GM23338 (cell line): ENCODE measurements around the gene CELSR1.

ENCODE experiments used
- EZH2 ChIP-seq: fragments of 200-600 bp; sonication (generic); IDR thresholded peaks from one replicate; pipeline ENCODE4 v1.8.0; 2017; ENCODE audit warnings: antibody characterized with exemption, mild to moderate bottlenecking, low read depth; ENCODE audit not compliant: unreplicated experiment
- EZH2phosphoT487 ChIP-seq: fragments of 200-600 bp; sonication (generic); IDR thresholded peaks from one replicate; pipeline ENCODE4 v1.8.1; 2018; ENCODE audit warnings: antibody characterized with exemption; ENCODE audit not compliant: unreplicated experiment
- POLR2AphosphoS5 ChIP-seq: IDR thresholded peaks from 2 replicates; pipeline ENCODE4 v1.6.1; 2016; ENCODE audit warnings: antibody characterized with exemption, low read depth
- STAT1 ChIP-seq: IDR thresholded peaks from one replicate; pipeline ENCODE4 v1.6.1; 2016; ENCODE audit warnings: antibody characterized with exemption; ENCODE audit not compliant: unreplicated experiment
- ZNF114 ChIP-seq: fragments of 250-450 bp; sonication (Bioruptor Pico); IDR thresholded peaks from 2 replicates; pipeline ENCODE4 v1.5.0; 2020; ENCODE audit warnings: mild to moderate bottlenecking, moderate library complexity
- ZNF331 ChIP-seq: fragments of 250-450 bp; sonication (Bioruptor Pico); IDR thresholded peaks from 2 replicates; pipeline ENCODE4 v1.5.0; 2020; ENCODE audit warnings: low read depth, mild to moderate bottlenecking, moderate library complexity
- TF ChIP-seq, protein P1 (sequence below): IDR thresholded peaks from 2 replicates; pipeline ENCODE4 v1.6.1; 2016; ENCODE audit warnings: antibody characterized with exemption
- TF ChIP-seq, protein P2 (sequence below), 2 experiments: fragments of 200-600 bp in 1 of 2; sonication (generic) in 1 of 2; conservative IDR thresholded peaks; 2 replicates each; pipeline versions ENCODE4 v1.5.1 to v1.6.1; 2016 to 2017; ENCODE audit warnings: antibody characterized with exemption in 2 of 2, low read depth in 2 of 2, mild to moderate bottlenecking in 2 of 2, moderate library complexity in 1 of 2
- TF ChIP-seq, protein P3 (sequence below): IDR thresholded peaks from one replicate; pipeline ENCODE4 v1.6.1; 2018; ENCODE audit warnings: antibody characterized with exemption; ENCODE audit not compliant: unreplicated experiment

DNA sequence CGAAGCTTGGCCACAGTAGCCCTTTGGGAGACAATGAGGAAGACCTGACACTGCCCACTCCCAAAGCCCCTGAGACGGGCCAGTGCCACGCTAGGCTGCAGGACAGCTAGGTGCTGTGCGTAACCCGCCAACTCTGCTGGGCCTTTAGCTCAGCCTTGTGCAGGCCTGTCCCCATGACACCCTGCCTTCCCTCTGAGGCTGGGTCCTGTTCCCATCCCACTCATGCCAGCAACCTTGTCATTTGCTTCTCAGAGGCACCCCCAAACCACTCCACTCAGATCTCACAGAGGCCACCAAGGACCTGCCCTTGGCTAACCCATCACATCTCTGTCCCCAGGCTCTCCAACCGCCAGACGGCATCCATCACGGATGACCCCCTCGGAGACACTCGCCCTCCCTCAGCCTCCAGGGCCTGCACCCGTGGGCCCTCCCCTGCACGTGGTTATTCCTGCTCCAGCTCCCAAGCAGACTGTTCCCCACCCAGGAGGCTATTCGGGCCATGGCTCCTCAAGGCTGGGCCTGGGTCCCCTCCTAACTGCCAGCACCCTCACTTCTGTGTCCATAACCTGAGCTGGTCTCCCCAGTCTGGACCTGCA is 11.1 kb downstream of the CELSR1 start:
- TF ChIP-seq EZH2 (no peak), POLR2AphosphoS5 (no peak), STAT1 (no peak), EZH2phosphoT487 (no peak), ZNF331 (CRISPR knock-in tag) (no peak), ZNF114 (CRISPR knock-in tag) (no peak)
- TF ChIP-seq, protein P1, sequence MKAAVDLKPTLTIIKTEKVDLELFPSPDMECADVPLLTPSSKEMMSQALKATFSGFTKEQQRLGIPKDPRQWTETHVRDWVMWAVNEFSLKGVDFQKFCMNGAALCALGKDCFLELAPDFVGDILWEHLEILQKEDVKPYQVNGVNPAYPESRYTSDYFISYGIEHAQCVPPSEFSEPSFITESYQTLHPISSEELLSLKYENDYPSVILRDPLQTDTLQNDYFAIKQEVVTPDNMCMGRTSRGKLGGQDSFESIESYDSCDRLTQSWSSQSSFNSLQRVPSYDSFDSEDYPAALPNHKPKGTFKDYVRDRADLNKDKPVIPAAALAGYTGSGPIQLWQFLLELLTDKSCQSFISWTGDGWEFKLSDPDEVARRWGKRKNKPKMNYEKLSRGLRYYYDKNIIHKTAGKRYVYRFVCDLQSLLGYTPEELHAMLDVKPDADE = no peak
- TF ChIP-seq, protein P2, sequence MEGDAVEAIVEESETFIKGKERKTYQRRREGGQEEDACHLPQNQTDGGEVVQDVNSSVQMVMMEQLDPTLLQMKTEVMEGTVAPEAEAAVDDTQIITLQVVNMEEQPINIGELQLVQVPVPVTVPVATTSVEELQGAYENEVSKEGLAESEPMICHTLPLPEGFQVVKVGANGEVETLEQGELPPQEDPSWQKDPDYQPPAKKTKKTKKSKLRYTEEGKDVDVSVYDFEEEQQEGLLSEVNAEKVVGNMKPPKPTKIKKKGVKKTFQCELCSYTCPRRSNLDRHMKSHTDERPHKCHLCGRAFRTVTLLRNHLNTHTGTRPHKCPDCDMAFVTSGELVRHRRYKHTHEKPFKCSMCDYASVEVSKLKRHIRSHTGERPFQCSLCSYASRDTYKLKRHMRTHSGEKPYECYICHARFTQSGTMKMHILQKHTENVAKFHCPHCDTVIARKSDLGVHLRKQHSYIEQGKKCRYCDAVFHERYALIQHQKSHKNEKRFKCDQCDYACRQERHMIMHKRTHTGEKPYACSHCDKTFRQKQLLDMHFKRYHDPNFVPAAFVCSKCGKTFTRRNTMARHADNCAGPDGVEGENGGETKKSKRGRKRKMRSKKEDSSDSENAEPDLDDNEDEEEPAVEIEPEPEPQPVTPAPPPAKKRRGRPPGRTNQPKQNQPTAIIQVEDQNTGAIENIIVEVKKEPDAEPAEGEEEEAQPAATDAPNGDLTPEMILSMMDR (conservative IDR thresholded peaks at IDR 0.05; ENCODE audit: low read depth in 2 of 2) = no peak
- TF ChIP-seq, protein P3, sequence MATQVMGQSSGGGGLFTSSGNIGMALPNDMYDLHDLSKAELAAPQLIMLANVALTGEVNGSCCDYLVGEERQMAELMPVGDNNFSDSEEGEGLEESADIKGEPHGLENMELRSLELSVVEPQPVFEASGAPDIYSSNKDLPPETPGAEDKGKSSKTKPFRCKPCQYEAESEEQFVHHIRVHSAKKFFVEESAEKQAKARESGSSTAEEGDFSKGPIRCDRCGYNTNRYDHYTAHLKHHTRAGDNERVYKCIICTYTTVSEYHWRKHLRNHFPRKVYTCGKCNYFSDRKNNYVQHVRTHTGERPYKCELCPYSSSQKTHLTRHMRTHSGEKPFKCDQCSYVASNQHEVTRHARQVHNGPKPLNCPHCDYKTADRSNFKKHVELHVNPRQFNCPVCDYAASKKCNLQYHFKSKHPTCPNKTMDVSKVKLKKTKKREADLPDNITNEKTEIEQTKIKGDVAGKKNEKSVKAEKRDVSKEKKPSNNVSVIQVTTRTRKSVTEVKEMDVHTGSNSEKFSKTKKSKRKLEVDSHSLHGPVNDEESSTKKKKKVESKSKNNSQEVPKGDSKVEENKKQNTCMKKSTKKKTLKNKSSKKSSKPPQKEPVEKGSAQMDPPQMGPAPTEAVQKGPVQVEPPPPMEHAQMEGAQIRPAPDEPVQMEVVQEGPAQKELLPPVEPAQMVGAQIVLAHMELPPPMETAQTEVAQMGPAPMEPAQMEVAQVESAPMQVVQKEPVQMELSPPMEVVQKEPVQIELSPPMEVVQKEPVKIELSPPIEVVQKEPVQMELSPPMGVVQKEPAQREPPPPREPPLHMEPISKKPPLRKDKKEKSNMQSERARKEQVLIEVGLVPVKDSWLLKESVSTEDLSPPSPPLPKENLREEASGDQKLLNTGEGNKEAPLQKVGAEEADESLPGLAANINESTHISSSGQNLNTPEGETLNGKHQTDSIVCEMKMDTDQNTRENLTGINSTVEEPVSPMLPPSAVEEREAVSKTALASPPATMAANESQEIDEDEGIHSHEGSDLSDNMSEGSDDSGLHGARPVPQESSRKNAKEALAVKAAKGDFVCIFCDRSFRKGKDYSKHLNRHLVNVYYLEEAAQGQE = no peak
